Natural killer cell (primary cell): Measurements from ENCODE around the gene ZNF692. TPM values are rescaled to one million over a fixed set of nuclear protein-coding genes. Genes with fewer than 3 reads are reported as not detected.

Experiments
- ATAC-seq, 3 donors: fragments of 150-1000 bp in 2 of 3; fragments of 200-7000 bp in 1 of 3; cut with Tn5 transposase; 1 replicate in 1 of 3; 2 replicates in 2 of 3; pipeline ENCODE4 v1.10.0; 2021; ENCODE audit warnings: mild to moderate bottlenecking in 2 of 3, moderate library complexity in 2 of 3
- DNase-seq, 2 donors: peaks; one replicate each; pipeline versions ENCODE4 v3.0.0 to v3.0.0-alpha.2; 2013 to 2021; ENCODE audit warnings: mixed read lengths in 1 of 2
- H3K27ac ChIP-seq: one replicate; pipeline ENCODE4 v1.5.1; 2013; ENCODE audit warnings: mild to moderate bottlenecking, low read length
- H3K27me3 ChIP-seq: one replicate; pipeline ENCODE4 v1.6.1; 2013; ENCODE audit warnings: low read length; ENCODE audit not compliant: control insufficient read depth, insufficient read depth
- H3K36me3 ChIP-seq: one replicate; pipeline ENCODE4 v1.6.1; 2013; ENCODE audit warnings: low read length; ENCODE audit not compliant: control insufficient read depth, insufficient read depth
- H3K4me1 ChIP-seq: one replicate; pipeline ENCODE4 v1.6.1; 2013; ENCODE audit warnings: low read length; ENCODE audit not compliant: control insufficient read depth, insufficient read depth
- H3K4me3 ChIP-seq: one replicate; pipeline ENCODE4 v1.5.1; 2013; ENCODE audit warnings: low read length
- H3K9me3 ChIP-seq: one replicate; pipeline ENCODE4 v1.6.1; 2013; ENCODE audit warnings: low read length; ENCODE audit not compliant: control insufficient read depth, insufficient read depth
- H3K27ac Mint-ChIP-seq, 2 donors: one replicate each; pipeline ENCODE4 v1.8.0; 2022; ENCODE audit warnings: mild to moderate bottlenecking in 2 of 2, mixed read lengths in 2 of 2, moderate library complexity in 1 of 2
- H3K27me3 Mint-ChIP-seq, 2 donors: one replicate each; pipeline ENCODE4 v1.8.0; 2022; ENCODE audit warnings: low read depth in 2 of 2, mixed read lengths in 2 of 2
- H3K36me3 Mint-ChIP-seq: one replicate; pipeline ENCODE4 v1.8.0; 2022; ENCODE audit warnings: mixed read lengths
- H3K4me1 Mint-ChIP-seq, 2 donors: one replicate each; pipeline ENCODE4 v1.8.0; 2022; ENCODE audit warnings: mixed read lengths in 2 of 2
- H3K4me3 Mint-ChIP-seq: one replicate; pipeline ENCODE4 v1.8.0; 2022; ENCODE audit warnings: mild to moderate bottlenecking, moderate library complexity, mixed read lengths
- H3K9me3 Mint-ChIP-seq, 2 donors: one replicate each; pipeline ENCODE4 v1.8.0; 2022; ENCODE audit warnings: mixed read lengths in 2 of 2
- CTCF ChIP-seq: fragments of 200-600 bp; IDR thresholded peaks from one replicate; pipeline ENCODE4 v1.8.0; 2022; ENCODE audit warnings: antibody characterized with exemption
- WGBS: methylation state at CpG from one replicate; pipeline ENCODE4 v1.1.7; 2013; ENCODE audit warnings: missing lambda C conversion rate; ENCODE audit not compliant: insufficient coverage; 5-methylcytosine and 5-hydroxymethylcytosine counted together
- intact Hi-C: fragments of 100-400 bp; cut with micrococcal nuclease; formaldehyde crosslinking; loops from one replicate; pipeline ENCODE4 v1.14.2; 2022
- total RNA-seq, 4 donors: library from RNA; stranded (reverse); fragments of 120-200 nt in 1 of 4; gene quantifications; one replicate each; pipeline versions ENCODE4 v1.2.3 to v1.2.4, GENCODE V29; 2013 to 2022

ZNF692 gene
- total RNA-seq, 3 donors from 2014 or later (not counting 1 experiment from before 2014, with no cell fraction given) = 50.4 to 58.7 (median 52.3) TPM

GRCh38 chr1:248808876-248809275 lies 50.0 kb downstream of the ZNF692 start:
- Histone ChIP-seq H3K4me3 (no peak overlapping the region), H3K4me1 (peaks cover 29% of the 10 kb centered on the region), H3K9me3 (no peaks in the 10 kb centered on the region), H3K36me3 (peaks cover 16% of the 10 kb centered on the region), H3K27me3 (no peaks in the 10 kb centered on the region), H3K27ac (no peak overlapping the region)
- WGBS = 93% methylated on average over 9 of the region's 9 CpGs
- H3K27ac Mint-ChIP-seq = no peak overlapping the region
- ATAC-seq = no peak
- no peak for TF ChIP-seq CTCF
- DNase-seq = no peak
- H3K36me3 Mint-ChIP-seq = peaks cover 2% of the 10 kb centered on the region
- intact Hi-C loops = no loop called here
- H3K4me3 Mint-ChIP-seq = no peak overlapping the region
- H3K4me1 Mint-ChIP-seq = peaks cover 13 to 37% of the 10 kb centered on the region in 2 donors
- H3K27me3 Mint-ChIP-seq = no peaks in the 10 kb centered on the region
- H3K9me3 Mint-ChIP-seq = no peaks in the 10 kb centered on the region

DNA sequence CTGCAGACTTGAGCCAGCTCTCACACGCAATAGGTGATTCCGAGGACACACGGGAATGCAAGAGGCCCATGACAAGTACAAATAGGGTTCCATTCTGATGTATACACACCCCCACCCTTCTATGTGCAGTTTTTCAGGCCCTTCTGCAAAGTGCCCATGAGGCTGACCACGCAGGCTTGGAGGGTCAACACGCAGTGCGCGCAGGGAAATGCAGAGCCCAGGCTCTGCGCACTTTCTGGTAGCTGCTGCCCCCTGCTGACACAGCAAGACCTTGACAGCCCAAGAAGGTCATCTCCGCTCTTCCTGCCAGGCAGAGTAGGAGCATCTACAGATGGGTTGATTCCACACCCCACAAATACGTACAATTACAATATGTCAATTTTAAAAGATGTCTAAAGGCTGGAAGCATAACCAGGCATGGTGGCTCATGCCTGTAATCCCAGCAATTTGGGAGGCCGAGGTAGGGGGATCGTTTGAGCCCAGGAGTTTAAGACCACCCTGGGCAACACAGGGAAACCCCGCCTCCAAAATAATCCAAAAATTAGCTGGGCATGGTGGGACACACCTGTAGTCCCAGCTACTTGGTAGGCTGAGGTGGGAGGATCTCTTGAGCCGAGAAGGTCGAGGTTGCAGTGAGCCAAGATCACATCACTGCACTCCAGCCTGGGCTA lies 51.7 kb downstream of the ZNF692 start:
- intact Hi-C loops = no loop called here
- ATAC-seq = peak; percentile 64 to 80 (median 79)
- Mint-ChIP-seq H3K36me3 (no peaks in the 10 kb centered on the region), H3K9me3 (no peaks in the 10 kb centered on the region), H3K4me1 (peaks cover 13 to 37% of the 10 kb centered on the region in 2 donors), H3K4me3 (no peak overlapping the region), H3K27ac (no peak overlapping the region), H3K27me3 (peaks cover 0 to 6% of the 10 kb centered on the region in 2 donors)
- DNase-seq = peak in 1 of 2 donors; percentile 73
- peak; percentile 62 for TF ChIP-seq CTCF
- no peaks in the 10 kb centered on the region for H3K27me3 ChIP-seq
- WGBS = 55% methylated on average over 15 of the region's 15 CpGs
- no peaks in the 10 kb centered on the region for H3K36me3 ChIP-seq
- no peak overlapping the region for H3K27ac ChIP-seq
- H3K4me3 ChIP-seq = no peak overlapping the region
- no peaks in the 10 kb centered on the region for H3K9me3 ChIP-seq
- peaks cover 29% of the 10 kb centered on the region for H3K4me1 ChIP-seq

DNA sequence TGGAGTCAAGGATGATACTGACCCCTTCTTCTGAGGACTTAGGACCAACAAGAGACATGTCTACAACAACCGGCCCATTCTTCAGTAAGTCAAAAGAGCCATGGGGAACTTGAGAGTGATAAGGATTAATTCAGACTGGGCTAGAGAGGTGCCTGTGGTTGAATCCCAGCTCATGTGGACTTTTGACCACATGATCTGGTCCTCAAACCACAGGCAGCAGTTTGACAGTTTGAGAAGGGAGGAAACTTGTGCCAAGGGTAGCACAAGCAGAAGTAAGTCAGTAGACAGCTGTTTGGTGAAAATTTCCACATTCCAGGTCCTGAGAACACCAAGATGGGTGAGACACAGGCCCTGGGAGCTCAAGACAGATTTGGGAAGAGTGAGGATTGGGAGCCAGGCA lies 53.0 kb downstream of the ZNF692 start:
- peak overlapping the region in 1 of 2 donors; percentile 27 for H3K27ac Mint-ChIP-seq
- no peaks in the 10 kb centered on the region for H3K36me3 Mint-ChIP-seq
- Histone ChIP-seq H3K4me1 (peaks cover 29% of the 10 kb centered on the region), H3K9me3 (no peaks in the 10 kb centered on the region), H3K27ac (peak overlapping the region; percentile 66), H3K36me3 (no peaks in the 10 kb centered on the region), H3K27me3 (no peaks in the 10 kb centered on the region), H3K4me3 (no peak overlapping the region)
- peaks cover 0 to 6% of the 10 kb centered on the region in 2 donors for H3K27me3 Mint-ChIP-seq
- ATAC-seq = no peak
- DNase-seq = no peak
- intact Hi-C loops = no loop called here
- 94% methylated on average over 1 of the region's 1 CpG for WGBS
- no peak for TF ChIP-seq CTCF
- H3K9me3 Mint-ChIP-seq = no peaks in the 10 kb centered on the region
- H3K4me1 Mint-ChIP-seq = peaks cover 13 to 30% of the 10 kb centered on the region in 2 donors
- no peak overlapping the region for H3K4me3 Mint-ChIP-seq
